Epithelial cell of esophagus (primary cell): ENCODE results near the gene ELL.

Experiments
- DNase-seq: peaks from one replicate; pipeline ENCODE4 v3.0.0; 2010; ENCODE audit warnings: low read depth
- H3K4me3 ChIP-seq: 2 replicates; pipeline ENCODE4 v1.5.1; 2011; ENCODE audit warnings: mild to moderate bottlenecking, low read length, control low read depth
- CTCF ChIP-seq: IDR thresholded peaks from 2 replicates; pipeline ENCODE4 v1.5.1; 2011; ENCODE audit warnings: low read depth, mild to moderate bottlenecking, low read length, control low read depth, inconsistent platforms; ENCODE audit not compliant: insufficient read depth; ENCODE audit errors: missing control alignments

The ELL gene

GRCh38 chr19:18495204-18495911 is 26.5 kb downstream of the ELL start:
- no peak overlapping the region for H3K4me3 ChIP-seq
- no peak for DNase-seq
- TF ChIP-seq CTCF: no peak

- no peak for TF ChIP-seq CTCF
- DNase-seq: no peak
- no peak overlapping the region for H3K4me3 ChIP-seq
These were observed 27.6 kb downstream of the ELL start for GRCh38 chr19:18494267-18494607.

GRCh38 chr19:18493440-18494266 is 28.2 kb downstream of the ELL start:
- TF ChIP-seq CTCF: no peak
- DNase-seq: no peak
- no peak overlapping the region for H3K4me3 ChIP-seq

GRCh38 chr19:18491995-18492953 is 29.6 kb downstream of the ELL start:
- no peak overlapping the region for H3K4me3 ChIP-seq
- no peak for DNase-seq
- TF ChIP-seq CTCF: no peak

- no peak for TF ChIP-seq CTCF
- no peak for DNase-seq
These were observed 31.1 kb downstream of the ELL start for GRCh38 chr19:18490728-18491127.

GRCh38 chr19:18489627-18490184 is 32.2 kb downstream of the ELL start:
- TF ChIP-seq CTCF: no peak
- no peak for DNase-seq
- no peak overlapping the region for H3K4me3 ChIP-seq

More at GRCh38 chr19:18490728-18491127, 31.1 kb downstream of the ELL start:
- no peak overlapping the region for H3K4me3 ChIP-seq
